GM19239 (cell line): ENCODE measurements around the gene ARL9.

ENCODE experiments used
- DNase-seq: peaks from one replicate; pipeline ENCODE4 v3.0.0; 2011; ENCODE audit warnings: low spot score; ENCODE audit not compliant: insufficient read length
- FAIRE-seq: peaks from 2 replicates; lab custom pipeline; 2011; peaks lifted over from hg19 to GRCh38; lab: Jason Lieb, UNC

Gene ARL9

GRCh38 chr4:56530269-56531148 lies 24.9 kb downstream of the ARL9 start:
- peak; percentile 40 for DNase-seq
- FAIRE-seq = no peak

- DNase-seq (no peak), FAIRE-seq (peak; percentile 11)
Observed at GRCh38 chr4:56531149-56531770, 25.7 kb downstream of the ARL9 start.

- no peak for FAIRE-seq
Observed at GRCh38 chr4:56531823-56532222, 26.2 kb downstream of the ARL9 start.

GRCh38 chr4:56532239-56532638 lies 26.6 kb downstream of the ARL9 start:
- FAIRE-seq (no peak), DNase-seq (no peak)

More at GRCh38 chr4:56531823-56532222, 26.2 kb downstream of the ARL9 start:
- DNase-seq = no peak

GRCh38 chr4:56535915-56536314 lies 30.3 kb downstream of the ARL9 start:
- FAIRE-seq (no peak), DNase-seq (no peak)

- no peak for DNase-seq
- no peak for FAIRE-seq
Observed at GRCh38 chr4:56537147-56537546, 31.6 kb downstream of the ARL9 start.

- FAIRE-seq = no peak
- no peak for DNase-seq
Observed at GRCh38 chr4:56540826-56541225, 35.2 kb downstream of the ARL9 start.

GRCh38 chr4:56544573-56545131 lies 39.1 kb downstream of the ARL9 start:
- FAIRE-seq (peak; percentile 78), DNase-seq (peak; percentile 69)

- DNase-seq = no peak
- no peak for FAIRE-seq
Observed at GRCh38 chr4:56550642-56551041, 45.1 kb downstream of the ARL9 start.

GRCh38 chr4:56551516-56551915 lies 45.9 kb downstream of the ARL9 start:
- DNase-seq (no peak), FAIRE-seq (no peak)

GRCh38 chr4:56552273-56552672 lies 46.7 kb downstream of the ARL9 start:
- no peak for DNase-seq
- FAIRE-seq = no peak

- DNase-seq (no peak), FAIRE-seq (no peak)
Observed at GRCh38 chr4:56570041-56570440, 64.5 kb downstream of the ARL9 start.
